Activated gamma-delta T cell (primary cell): ENCODE results near the gene ITPR3.

Experiments
- DNase-seq: peaks from one replicate; lab custom pipeline; 2025; lab: John Stamatoyannopoulos, UW

The ITPR3 gene

DNA sequence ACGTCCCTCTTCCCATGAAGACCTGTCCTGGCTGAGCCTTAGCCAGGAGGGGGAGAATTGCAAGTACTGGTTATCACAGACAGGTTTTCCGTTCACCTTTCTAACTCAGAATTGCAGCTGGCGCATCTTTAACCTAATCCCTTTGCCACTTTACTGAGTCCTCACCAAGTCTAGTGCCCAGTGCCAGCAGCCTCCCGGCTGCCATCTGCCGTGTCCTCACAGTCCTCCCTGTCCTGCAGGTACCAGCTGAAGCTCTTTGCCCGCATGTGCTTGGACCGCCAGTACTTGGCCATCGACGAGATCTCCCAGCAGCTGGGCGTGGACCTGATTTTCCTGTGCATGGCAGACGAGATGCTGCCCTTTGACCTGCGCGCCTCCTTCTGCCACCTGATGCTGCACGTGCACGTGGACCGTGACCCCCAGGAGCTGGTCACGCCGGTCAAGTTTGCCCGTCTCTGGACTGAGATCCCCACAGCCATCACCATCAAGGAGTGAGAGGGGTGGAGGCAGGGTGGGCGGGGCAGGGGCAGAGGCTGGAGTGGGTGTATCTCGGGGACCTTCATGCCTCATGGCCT is 49.1 kb downstream of the ITPR3 start:
- no peak for DNase-seq

DNA sequence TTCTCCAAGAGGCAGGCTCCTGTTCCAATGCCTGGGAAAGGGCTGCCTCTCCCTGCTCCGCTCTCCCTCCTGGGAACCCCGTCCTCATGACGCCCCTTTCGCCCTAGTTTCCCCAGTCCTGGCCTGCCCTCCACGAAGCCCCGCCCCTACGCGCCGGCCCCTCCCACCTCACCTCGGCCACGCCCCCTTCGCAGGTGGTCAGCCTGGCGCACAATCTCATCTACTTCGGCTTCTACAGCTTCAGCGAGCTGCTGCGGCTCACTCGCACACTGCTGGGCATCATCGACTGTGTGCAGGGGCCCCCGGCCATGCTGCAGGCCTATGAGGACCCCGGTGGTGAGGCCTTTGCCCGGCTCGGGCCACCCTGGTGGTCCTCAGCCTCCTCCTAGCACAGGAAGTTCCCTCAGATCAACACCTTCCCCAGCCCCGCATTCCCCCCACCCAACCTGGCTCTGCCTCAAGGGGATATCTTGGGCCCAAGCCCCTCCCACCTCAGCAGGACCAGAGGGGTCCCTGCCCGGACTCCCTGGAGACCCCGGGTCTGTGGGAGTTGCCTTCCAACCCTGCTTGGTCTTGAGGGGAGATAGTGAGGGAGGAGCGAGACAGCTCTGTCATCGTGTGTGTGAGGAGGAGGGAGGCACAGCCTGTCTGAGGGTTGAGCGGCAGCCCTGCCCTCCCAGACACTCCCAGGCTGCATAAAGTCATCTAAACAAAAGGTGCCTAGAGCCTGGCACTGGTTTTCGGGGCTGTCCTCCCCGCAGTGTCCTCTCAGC is 50.0 kb downstream of the ITPR3 start:
- DNase-seq, result no peak

DNA sequence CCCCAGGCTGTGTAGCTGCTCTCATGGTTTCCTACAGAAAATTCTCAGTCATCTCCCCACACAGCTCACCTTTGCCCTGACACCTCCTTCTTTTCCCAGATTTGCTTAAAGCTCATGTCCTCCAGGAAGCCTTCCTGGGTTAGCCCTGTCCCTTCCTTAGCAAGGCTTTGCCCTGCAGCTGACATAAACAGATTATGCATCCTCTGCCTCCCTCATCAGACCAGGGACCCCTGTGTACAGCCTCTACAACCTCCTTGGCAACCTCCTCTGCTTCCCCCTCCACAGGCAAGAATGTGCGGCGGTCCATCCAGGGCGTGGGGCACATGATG is 50.6 kb downstream of the ITPR3 start:
- DNase-seq, result no peak

DNA sequence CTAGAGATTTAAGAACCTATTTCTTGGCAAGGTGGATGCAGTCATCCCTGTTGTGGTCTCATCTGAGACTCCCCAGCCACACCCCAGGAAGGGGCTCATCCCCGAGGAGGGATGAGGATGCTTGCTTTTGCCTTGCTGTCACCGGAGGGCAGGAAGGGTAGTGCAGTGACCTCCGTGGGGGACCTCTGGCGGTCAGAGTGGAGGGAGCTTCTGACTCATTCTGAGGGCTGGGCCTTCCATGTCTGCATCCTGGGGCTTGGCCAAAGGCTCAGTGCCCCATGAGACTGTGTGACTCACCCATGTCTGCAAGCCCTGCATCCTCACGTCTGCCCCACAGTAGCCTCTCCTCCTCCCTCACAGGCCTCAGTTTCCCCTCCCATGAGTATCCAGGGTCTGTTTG is 51.7 kb downstream of the ITPR3 start:
- no peak for DNase-seq

DNA sequence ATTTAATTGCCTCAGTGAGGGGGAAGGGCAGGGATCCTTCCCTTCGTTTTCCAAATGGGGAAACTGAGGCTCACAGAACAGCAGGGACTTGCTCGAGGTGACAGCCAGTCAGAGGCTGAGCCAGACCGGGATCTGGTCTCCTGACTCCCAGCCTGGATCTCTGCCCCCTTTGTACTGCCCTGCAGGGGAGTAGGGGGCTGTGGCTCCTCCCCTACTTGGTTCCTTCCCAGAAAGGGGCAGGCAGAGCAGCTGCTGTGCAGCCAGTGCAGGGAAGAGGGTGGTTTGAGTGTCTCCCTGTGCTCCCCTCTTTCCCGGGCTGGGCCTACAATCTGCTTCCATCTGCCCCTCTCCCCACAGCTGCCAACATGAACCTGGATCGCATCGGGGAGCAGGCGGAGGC is 52.7 kb downstream of the ITPR3 start:
- no peak for DNase-seq

DNA sequence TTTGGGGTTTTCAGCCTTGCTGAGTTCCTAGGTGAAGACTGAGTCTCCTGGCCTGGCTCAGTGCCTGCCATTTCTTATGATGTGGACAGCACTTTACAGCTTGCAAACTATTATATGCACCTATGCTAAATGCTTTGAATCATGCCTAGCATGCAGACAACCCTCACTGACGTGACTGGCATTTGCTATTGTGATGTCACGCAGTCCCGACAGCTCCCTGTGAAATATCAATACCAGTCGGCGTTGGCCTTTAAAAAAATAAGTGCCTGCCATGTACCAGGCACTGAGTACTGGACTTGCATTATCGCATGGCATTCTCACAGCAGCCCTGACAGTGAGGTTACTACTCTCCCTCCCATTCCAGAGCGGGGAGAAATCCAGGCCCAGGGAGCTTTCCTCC is 54.8 kb downstream of the ITPR3 start:
- DNase-seq, result no peak

DNA sequence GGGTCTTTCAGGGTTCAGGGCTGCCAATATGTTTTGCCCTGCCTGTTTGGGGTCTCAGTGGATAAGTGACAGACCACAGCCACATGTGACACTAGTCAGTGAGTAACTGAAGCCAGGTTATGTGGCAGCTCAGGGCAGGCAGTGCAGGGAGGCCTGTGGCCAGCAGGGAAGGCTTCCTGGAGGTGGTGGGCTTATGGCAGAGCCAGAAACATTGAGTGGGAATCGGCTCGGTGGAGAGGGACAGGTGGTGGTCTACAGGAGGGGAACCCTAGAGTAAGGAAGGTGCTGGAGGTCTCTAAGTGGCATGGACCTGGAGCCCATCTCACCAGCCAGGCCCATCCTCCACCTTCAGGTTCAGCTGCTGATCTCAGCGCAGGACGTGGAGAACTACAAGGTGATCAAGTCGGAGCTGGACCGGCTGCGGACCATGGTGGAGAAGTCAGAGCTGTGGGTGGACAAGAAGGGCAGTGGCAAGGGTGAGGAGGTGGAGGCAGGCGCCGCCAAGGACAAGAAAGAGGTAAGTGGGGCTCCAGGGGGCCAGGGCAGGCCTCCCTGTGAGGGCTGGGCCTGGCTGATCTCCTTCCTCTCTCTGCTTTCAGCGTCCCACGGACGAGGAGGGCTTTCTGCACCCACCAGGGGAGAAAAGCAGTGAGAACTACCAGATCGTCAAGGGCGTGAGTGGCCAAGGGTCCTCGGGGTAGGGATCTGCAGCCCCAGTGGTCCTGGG is 55.5 kb downstream of the ITPR3 start:
- DNase-seq, result no peak

DNA sequence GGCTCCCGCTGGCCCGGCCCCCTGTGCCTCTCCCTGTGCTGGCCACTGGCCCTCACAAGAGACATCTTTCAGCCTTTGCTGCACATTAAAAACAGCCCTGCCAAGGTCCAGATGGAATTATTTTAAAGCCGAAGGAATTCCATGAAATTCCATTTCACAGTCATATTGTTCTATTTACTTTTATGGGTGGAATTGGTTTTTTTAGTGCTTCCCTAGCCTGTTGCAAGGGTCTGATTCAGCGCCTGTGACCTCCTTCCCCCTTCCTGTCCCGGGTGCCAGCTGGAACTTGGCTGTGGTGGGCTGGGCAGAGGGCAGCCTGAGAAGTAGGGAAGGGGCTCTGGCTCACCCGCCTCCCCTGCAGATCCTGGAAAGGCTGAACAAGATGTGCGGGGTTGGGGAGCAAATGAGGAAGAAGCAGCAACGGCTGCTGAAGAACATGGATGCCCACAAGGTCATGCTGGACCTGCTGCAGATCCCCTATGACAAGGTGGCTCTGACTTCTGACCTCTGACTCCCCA is 56.1 kb downstream of the ITPR3 start:
- no peak for DNase-seq

DNA sequence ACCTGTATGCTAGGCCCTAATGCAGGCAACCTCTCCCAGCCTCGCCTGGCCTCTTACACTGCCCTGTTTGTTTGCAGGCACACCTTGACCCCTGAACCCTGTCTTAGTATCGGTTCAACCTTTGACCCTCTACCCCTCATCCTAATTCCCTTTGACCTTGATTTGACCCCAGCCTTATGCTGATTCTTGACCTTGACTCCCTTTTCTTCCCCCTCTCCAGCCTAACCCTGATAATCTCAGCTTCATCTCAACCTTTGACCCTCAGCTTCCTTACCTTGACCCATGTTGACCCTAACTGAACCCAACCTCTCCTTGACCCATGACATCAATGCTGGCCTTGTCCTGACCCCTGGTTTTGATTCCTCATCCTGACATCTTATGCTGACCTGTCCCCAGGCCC is 56.6 kb downstream of the ITPR3 start:
- no peak for DNase-seq

DNA sequence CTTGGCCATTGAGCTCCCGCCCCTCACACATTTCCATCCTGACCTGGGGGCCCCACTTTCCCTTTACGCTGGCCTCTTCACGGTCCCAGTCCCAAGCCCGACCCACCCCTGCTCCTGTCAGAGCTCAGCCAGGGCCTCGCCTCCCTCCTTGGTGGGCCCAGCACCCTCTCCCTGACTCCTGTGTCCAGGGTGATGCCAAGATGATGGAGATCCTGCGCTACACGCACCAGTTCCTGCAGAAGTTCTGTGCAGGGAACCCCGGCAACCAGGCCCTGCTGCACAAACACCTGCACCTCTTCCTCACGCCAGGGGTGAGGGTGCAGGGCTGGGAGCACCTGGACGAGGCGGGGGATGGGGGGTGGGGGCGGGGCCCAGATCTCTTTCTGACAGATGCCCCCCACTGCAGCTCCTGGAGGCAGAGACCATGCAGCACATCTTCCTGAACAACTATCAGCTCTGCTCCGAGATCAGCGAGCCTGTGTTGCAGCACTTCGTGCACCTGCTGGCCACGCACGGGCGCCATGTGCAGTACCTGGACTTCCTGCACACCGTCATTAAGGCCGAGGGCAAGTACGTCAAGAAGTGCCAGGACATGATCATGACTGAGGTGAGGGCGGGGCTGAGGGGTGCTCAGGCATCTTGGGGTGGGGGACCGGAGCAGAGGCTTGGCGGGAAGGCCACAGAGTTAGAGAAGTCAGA is 57.3 kb downstream of the ITPR3 start:
- DNase-seq, result no peak

DNA sequence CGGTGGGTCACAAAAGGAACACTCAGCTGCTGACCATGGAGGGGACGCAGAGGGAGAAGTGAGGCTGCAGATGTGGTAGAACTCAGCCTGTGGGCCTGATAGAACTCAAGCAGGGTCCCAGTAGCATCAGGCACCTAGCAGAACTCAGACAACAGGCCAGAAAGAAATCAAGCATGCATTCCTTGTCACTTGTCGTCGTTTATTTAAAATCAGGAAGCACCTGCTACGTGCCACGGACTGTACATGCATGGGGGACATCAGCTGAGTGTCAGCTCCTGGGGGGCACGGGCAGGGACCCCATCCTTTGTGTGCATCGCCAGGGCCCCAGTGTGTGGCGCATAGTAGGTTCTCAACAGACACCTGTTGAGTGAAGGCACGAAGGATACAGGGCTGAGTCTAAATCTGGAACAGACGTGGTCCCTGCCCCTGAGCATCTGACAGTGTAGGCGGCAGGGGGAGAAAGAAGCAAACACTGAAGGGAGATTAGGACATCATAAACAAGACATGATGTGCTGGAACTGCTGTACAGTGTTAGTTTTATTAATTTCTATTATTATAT is 57.9 kb downstream of the ITPR3 start:
- DNase-seq, result no peak

DNA sequence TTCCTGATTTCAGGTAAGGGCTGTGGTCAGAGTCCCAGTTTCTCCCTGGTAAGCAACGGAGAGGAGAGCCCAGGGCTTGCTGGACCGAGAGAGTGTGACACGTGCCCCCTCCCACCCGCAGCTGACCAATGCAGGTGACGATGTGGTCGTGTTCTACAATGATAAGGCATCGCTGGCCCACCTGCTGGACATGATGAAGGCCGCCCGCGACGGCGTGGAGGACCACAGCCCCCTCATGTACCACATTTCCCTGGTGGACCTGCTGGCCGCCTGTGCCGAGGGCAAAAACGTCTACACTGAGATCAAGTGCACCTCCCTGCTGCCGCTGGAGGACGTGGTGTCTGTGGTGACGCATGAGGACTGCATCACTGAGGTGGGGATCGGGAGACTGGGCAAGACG is 58.6 kb downstream of the ITPR3 start:
- no peak for DNase-seq

DNA sequence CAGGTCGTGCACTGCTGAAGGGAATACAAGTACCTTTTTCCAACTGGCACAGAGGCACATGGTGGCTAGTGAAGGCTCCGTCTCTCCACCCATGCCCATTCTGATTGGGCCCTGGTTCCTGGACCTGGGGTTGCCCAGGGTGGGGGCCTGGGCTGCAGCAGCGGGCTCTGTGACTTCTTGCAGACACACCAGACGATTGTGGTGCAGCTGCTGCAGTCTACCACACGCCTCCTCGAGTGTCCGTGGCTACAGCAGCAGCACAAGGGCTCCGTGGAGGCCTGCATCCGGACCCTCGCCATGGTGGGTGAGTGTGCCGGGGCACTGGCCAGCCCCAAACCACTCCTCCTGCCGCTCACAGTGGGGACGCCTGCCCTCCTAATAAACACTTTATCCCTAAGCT is 61.2 kb downstream of the ITPR3 start:
- DNase-seq, result no peak

DNA sequence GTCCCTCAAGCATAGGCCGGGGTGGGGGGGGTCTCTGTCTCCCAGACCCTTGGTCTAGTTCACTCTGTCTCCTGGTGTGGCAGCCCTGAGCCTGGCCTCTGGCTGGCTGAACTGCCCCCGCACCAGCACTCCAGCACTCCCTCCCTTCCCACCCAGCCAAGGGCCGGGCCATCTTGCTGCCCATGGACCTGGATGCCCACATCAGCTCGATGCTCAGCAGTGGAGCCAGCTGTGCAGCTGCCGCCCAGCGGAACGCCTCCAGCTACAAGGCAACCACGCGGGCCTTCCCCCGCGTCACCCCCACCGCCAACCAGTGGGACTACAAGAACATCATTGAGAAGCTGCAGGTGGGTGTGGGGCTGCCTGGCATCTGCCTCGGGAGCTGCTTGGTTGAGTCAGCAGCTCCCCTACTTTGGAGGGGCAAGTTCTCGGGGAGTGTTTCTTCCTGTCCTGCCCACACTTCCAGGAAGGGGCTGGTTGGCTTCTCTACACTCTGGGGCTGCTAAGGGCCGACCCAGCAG is 62.0 kb downstream of the ITPR3 start:
- DNase-seq, result no peak

DNA sequence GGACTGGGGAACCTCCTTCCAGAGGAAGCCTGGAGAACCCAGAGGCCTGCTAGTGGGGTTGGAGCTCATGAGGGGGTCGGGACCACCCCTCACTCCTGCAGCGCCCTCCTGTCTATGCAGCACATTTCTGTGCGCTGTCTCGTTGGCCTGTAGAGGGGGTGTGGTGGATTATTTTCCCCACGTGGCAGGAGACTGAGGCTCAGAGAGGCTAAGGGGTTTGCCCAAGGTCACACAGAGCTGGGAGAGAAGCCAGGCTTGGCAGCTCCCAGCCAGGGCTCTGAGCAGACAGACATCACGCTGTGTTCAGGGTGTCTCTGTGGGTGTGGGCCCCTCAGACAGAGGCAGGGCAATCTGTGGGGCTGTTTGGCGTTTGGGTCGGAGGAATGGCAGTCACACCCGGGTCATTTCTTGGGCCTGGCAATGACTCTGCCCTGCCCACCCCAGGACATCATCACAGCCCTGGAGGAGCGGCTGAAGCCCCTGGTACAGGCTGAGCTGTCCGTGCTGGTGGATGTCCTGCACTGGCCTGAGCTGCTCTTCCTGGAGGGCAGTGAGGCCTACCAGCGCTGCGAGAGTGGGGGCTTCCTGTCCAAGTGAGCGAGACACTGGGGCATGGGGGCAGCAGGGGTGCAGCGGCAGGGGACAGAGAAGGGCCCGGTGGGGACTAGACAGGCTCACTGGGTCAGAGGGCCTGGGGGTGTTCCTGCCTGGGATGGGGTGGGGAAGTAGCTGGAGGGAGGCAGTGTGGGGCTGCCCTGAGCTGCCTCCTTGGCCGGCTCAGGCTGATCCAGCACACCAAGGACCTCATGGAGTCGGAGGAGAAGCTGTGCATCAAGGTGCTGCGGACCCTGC is 62.7 kb downstream of the ITPR3 start:
- DNase-seq, result no peak

DNA sequence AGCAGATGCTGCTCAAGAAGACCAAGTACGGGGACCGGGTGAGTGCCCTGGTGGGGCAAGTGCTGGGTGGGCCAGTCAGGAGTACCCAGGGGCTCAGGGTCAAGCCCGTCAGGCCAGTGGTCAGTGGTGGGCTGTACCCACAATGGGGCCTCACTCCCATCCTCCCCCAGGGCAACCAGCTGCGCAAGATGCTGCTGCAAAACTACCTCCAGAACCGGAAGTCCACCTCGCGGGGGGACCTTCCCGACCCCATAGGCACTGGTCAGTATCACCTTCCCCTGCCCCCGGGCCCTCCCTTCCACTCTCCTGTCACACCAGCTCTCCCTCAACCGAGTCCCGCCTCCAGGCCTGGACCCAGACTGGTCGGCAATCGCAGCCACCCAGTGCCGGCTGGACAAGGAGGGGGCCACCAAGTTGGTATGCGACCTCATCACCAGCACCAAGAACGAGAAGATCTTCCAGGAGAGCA is 63.3 kb downstream of the ITPR3 start:
- DNase-seq, result no peak

GRCh38 chr6:33684983-33685382 is 63.9 kb downstream of the ITPR3 start:
- DNase-seq, result no peak

DNA sequence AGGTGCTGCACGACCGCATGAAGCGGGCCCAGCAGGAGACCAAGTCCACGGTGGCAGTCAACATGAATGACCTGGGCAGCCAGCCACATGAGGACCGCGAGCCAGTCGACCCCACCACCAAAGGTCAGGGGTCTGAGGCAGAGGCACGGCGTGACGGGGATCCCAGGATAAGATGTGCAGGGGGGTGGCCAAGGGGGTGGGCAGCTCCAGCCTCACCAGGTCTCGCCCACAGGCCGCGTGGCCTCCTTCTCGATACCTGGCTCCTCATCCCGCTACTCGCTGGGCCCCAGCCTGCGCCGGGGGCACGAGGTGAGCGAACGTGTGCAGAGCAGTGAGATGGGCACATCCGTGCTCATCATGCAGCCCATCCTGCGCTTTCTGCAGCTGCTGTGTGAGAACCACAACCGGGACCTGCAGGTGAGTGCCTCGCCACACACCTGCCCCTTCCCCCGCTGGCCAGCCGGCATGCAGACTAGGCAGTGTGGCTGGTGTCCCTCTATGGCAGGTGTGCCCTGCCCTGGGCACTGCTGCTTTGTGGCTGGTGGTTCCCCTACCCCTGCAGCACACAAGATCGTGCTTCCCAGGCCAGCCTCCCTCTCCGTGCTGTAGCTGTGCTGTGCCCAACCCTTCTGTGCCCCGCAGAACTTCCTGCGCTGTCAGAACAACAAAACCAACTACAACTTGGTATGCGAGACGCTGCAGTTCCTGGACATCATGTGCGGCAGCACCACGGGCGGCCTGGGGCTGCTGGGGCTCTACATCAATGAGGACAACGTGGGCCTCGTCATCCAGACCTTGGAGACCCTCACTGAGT is 64.5 kb downstream of the ITPR3 start:
- no peak for DNase-seq

DNA sequence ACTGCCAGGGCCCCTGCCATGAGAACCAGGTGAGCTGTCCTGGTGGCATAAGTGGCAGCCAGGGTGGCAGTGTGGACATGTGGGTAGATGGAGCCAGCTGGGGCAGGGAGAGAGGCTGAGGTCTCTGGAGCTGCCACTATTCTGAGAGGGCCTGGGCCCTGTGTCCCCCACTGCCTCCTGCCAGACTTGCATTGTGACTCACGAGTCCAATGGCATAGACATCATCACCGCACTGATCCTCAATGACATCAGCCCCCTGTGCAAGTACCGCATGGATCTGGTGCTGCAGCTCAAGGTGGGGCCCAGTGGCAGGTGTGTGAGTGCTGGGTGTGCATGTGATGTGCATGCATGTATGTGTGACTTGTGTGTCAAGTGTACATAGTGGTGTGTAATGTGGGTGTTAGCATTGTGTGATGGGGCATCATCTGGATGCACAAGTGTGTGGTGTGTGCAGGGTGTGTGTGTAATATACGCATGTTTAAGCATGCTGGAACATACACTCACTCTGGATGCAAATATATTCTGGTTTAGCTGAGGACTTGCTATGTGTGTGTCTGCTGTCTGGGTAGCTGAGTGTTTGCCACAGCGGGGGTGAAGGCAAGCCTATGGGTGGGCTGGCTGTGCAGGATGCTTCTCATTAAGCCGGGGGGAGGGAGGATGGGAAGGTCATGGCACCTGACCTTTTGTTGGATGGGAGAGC is 65.3 kb downstream of the ITPR3 start:
- DNase-seq, result no peak
